ENCODE measurements around the gene USP25. TPM values are rescaled to one million over a fixed set of nuclear protein-coding genes. Genes with fewer than 3 reads are reported as not detected.
"Not testable (repeated sequence)": the region's sequence is repeated elsewhere in the genome, so short reads cannot be mapped to it uniquely, and the experiment has no call there.

The USP25 gene
- total RNA-seq, 2 donors from 2014 or later, result 37.4 to 37.6 TPM

DNA sequence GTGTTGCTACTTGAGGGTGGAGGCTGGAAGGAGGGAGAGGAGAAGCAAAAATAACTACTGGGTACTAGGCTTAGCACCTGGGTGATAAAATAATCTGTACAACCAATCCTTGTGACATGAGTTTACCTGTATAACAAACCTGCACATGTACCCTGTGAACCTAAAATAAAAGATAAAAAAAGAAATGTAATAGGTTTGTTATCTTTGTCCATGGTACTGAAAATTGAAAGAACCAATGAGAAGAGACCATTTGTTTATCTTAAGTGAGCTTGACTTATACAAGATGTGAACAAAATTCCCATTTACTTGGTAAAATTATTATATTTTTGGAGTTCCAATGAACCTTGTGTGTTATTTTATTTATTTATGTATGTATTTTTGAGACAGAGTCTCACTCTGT is 11.1 kb upstream of the USP25 start:
- Mint-ChIP-seq H3K27me3 (ENCODE audit: low read depth) (no peaks in the 10 kb centered on the region), H3K36me3 (ENCODE audit: insufficient read depth in 2 of 2) (peaks cover 2 to 3% of the 10 kb centered on the region in 2 donors), H3K4me3 (no peak overlapping the region), H3K9me3 (peaks cover 2 to 6% of the 10 kb centered on the region in 2 donors), H3K27ac (no peak overlapping the region), H3K4me1 (ENCODE audit: low read depth) (no peaks in the 10 kb centered on the region)
- DNase-seq (no peak), ATAC-seq (replicated peaks in 1 of 2) (no peak)

DNA sequence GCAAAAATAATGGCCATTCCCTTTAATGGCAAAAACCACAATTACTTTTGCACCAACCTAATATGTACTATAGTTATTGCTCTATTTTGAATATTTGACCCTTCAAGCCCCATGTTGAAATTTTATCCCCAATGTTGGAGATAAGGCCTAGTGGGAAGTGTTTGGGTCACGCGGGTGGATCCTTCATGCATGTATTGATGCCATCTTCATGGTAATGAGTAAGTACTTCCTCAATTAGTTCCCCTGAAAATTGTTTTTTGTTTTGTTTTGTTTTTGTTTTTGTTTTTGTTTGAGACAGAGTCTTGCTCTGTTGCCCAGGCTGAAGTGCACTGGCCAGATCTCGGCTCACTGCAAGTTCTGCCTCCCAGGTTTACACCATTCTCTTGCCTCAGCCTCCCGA is 9.8 kb upstream of the USP25 start:
- peaks cover 2 to 6% of the 10 kb centered on the region in 2 donors for H3K9me3 Mint-ChIP-seq
- H3K27ac Mint-ChIP-seq, result no peak overlapping the region
- H3K36me3 Mint-ChIP-seq (ENCODE audit: insufficient read depth in 2 of 2), result peaks cover 2 to 3% of the 10 kb centered on the region in 2 donors
- no peaks in the 10 kb centered on the region for H3K27me3 Mint-ChIP-seq (ENCODE audit: low read depth)
- no peaks in the 10 kb centered on the region for H3K4me1 Mint-ChIP-seq (ENCODE audit: low read depth)
- DNase-seq (no peak), ATAC-seq (replicated peaks in 1 of 2) (no peak)
- no peak overlapping the region for H3K4me3 Mint-ChIP-seq

DNA sequence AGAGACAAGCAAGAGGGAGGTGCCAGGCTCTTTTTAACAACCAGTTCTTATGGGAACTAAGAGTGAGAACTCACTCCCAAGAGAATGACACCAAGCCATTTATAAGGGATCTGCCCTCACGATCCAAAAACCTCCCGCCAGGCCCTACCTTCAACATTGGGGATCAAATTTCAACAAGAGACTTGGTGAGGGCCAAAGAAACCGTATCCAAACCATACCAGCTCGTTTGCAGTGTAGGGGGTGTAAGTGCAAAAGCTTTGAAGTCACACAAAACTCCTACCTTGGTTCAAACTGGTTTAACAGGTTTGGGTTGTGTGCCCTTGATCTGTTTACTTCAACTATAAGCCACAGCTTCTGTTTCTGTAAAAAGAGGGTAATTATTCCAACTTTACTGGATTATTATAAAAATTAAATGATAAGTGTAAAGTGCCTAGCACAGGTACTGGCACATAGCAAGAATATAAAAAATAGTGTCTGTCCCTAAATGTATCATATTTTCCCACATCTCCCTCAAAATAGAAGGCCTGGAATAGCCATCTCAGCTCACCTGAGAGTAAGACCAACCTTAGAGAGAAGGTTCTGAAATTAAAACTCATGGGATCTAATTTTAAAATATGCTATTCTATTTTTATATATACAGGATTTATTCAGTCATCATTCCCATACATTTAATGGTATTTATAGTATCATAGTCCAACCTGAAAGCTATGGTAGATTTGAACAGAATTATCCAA is 7.0 kb upstream of the USP25 start:
- Mint-ChIP-seq H3K4me3 (no peak overlapping the region), H3K27ac (no peak overlapping the region), H3K27me3 (ENCODE audit: low read depth) (peaks cover 6% of the 10 kb centered on the region), H3K36me3 (ENCODE audit: insufficient read depth in 2 of 2) (peaks cover 2 to 3% of the 10 kb centered on the region in 2 donors), H3K9me3 (peaks cover 2 to 6% of the 10 kb centered on the region in 2 donors), H3K4me1 (ENCODE audit: low read depth) (no peaks in the 10 kb centered on the region)
- ATAC-seq (replicated peaks in 1 of 2) (no peak), DNase-seq (no peak)

DNA sequence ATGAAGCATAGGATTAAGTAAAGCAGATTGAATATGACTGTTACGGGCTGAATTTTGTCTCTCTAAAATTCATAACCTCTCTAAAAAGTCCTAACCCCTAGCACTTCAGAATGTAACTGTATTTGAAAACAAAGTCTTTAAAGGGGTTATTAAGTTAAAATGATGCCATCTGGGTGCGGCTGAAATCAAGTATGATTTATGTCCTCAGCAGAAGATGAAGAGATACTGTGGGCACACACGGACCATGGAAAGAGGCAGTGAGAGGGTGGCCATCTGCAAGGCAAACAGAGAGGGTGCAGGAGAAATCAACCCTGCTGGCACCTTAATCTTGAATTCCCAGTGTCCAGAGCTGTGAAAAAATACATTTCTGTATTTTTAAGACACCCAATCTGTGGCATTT is 3.8 kb upstream of the USP25 start:
- DNase-seq, result no peak
- H3K27me3 Mint-ChIP-seq (ENCODE audit: low read depth), result peaks cover 6% of the 10 kb centered on the region
- H3K4me3 Mint-ChIP-seq, result no peak overlapping the region
- H3K36me3 Mint-ChIP-seq (ENCODE audit: insufficient read depth in 2 of 2), result peaks cover 5 to 7% of the 10 kb centered on the region in 2 donors
- no peaks in the 10 kb centered on the region for H3K4me1 Mint-ChIP-seq (ENCODE audit: low read depth)
- no peak overlapping the region for H3K27ac Mint-ChIP-seq
- ATAC-seq (replicated peaks in 1 of 2), result no peak
- H3K9me3 Mint-ChIP-seq, result peaks cover 2 to 6% of the 10 kb centered on the region in 2 donors

DNA sequence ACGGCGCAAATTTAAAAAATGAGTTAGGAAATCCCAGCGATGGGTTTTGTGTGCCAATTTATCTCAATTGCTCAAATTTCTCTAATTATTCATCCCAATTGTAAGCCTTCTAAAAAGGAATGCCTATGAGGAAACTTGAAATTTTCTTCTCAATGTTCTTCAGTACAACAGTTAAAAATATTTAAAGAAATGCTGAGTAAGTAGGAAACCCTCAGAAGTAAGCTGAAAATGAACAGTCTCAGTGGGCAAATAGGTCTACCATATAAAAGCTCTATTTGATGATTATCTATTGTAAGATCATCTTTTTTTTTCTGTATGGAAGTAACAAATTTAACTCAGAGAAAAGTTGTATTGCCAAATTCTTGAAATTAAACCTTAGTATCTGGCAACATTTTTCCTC is 1.7 kb upstream of the USP25 start:
- H3K9me3 Mint-ChIP-seq, result no peaks in the 10 kb centered on the region
- H3K27me3 Mint-ChIP-seq (ENCODE audit: low read depth), result peaks cover 6% of the 10 kb centered on the region
- DNase-seq (no peak), ATAC-seq (replicated peaks in 1 of 2) (no peak)
- H3K36me3 Mint-ChIP-seq (ENCODE audit: insufficient read depth in 2 of 2), result peaks cover 3 to 6% of the 10 kb centered on the region in 2 donors
- no peak overlapping the region for H3K4me3 Mint-ChIP-seq
- peak overlapping the region; percentile 42 for H3K27ac Mint-ChIP-seq
- H3K4me1 Mint-ChIP-seq (ENCODE audit: low read depth), result peaks cover 17% of the 10 kb centered on the region

DNA sequence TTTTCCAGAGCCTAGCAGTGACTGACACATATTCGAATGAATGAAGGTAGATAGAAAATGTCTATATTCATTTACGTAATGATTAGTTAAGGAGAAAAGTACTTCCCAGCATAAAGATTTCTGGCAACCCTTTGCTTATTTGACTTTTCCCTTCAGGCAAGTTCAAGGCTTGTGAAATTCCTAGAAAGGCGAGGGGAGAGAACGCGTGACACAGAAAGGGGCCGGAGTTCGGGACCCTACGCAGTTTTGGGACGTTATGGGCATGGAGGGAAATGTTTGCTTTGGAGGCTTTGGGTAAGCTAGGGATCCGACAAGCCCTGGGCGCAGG is 472 bp upstream of the USP25 start:
- H3K27ac Mint-ChIP-seq, result peak overlapping the region; percentile 60
- DNase-seq, result no peak
- peaks cover 3 to 6% of the 10 kb centered on the region in 2 donors for H3K36me3 Mint-ChIP-seq (ENCODE audit: insufficient read depth in 2 of 2)

GRCh38 chr21:15730484-15731242 is 881 bp downstream of the USP25 start:
- DNase-seq, result no peak
- H3K4me1 Mint-ChIP-seq (ENCODE audit: low read depth), result peaks cover 42% of the 10 kb centered on the region
- peaks cover 3 to 6% of the 10 kb centered on the region in 2 donors for H3K36me3 Mint-ChIP-seq (ENCODE audit: insufficient read depth in 2 of 2)
- no peak for ATAC-seq (replicated peaks in 1 of 2)
- peaks cover 6% of the 10 kb centered on the region for H3K27me3 Mint-ChIP-seq (ENCODE audit: low read depth)
- H3K9me3 Mint-ChIP-seq, result no peaks in the 10 kb centered on the region
- peak overlapping the region; percentile 95 for H3K27ac Mint-ChIP-seq
- H3K4me3 Mint-ChIP-seq, result peak overlapping the region; percentile 93

More for the DNA sequence above, 472 bp upstream of the USP25 start:
- no peak for ATAC-seq (replicated peaks in 1 of 2)
- Mint-ChIP-seq H3K4me3 (peak overlapping the region; percentile 75 to 82), H3K4me1 (ENCODE audit: low read depth) (peaks cover 29% of the 10 kb centered on the region), H3K27me3 (ENCODE audit: low read depth) (peaks cover 6% of the 10 kb centered on the region), H3K9me3 (no peaks in the 10 kb centered on the region)

DNA sequence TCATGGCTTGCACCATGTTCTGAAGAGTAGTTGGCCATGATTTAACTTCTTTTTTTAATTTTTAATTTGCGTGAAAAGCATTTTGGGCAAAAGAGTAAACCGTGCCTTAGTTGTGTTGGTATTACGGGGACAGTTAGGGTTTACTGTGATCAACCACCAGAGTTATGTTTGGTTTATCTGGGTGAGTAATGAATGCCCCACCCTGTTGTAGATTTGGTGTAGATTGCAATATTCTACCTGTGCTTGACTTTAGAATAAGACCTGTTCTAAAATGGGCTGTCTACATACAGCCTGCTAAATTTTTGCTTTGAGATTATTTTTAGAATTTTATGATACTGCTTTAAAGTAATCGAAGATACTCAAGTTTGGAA is 1.4 kb downstream of the USP25 start:
- Mint-ChIP-seq H3K27ac (peak overlapping the region; percentile 95), H3K4me1 (ENCODE audit: low read depth) (peaks cover 48% of the 10 kb centered on the region), H3K4me3 (peak overlapping the region; percentile 93), H3K27me3 (ENCODE audit: low read depth) (peaks cover 6% of the 10 kb centered on the region), H3K9me3 (no peaks in the 10 kb centered on the region), H3K36me3 (ENCODE audit: insufficient read depth in 2 of 2) (peaks cover 3 to 6% of the 10 kb centered on the region in 2 donors)
- DNase-seq, result no peak
- no peak for ATAC-seq (replicated peaks in 1 of 2)

- DNase-seq (no peak), ATAC-seq (replicated peaks in 1 of 2) (peak; percentile 50 to 54)
- peak overlapping the region; percentile 93 for H3K4me3 Mint-ChIP-seq
- peaks cover 0 to 2% of the 10 kb centered on the region in 2 donors for H3K9me3 Mint-ChIP-seq
- H3K27me3 Mint-ChIP-seq (ENCODE audit: low read depth), result peaks cover 2% of the 10 kb centered on the region
- H3K27ac Mint-ChIP-seq, result peak overlapping the region; percentile 56
- peaks cover 3 to 8% of the 10 kb centered on the region in 2 donors for H3K36me3 Mint-ChIP-seq (ENCODE audit: insufficient read depth in 2 of 2)
- peaks cover 60% of the 10 kb centered on the region for H3K4me1 Mint-ChIP-seq (ENCODE audit: low read depth)
Observed at GRCh38 chr21:15732290-15732995, 2.7 kb downstream of the USP25 start.

GRCh38 chr21:15732996-15733329 is 3.2 kb downstream of the USP25 start:
- DNase-seq (no peak), ATAC-seq (replicated peaks in 1 of 2) (no peak)
- peaks cover 0 to 2% of the 10 kb centered on the region in 2 donors for H3K9me3 Mint-ChIP-seq
- peaks cover 3 to 8% of the 10 kb centered on the region in 2 donors for H3K36me3 Mint-ChIP-seq (ENCODE audit: insufficient read depth in 2 of 2)
- H3K4me1 Mint-ChIP-seq (ENCODE audit: low read depth), result peaks cover 65% of the 10 kb centered on the region
- peak overlapping the region; percentile 11 for H3K27ac Mint-ChIP-seq
- no peaks in the 10 kb centered on the region for H3K27me3 Mint-ChIP-seq (ENCODE audit: low read depth)
- H3K4me3 Mint-ChIP-seq, result peak overlapping the region; percentile 93

DNA sequence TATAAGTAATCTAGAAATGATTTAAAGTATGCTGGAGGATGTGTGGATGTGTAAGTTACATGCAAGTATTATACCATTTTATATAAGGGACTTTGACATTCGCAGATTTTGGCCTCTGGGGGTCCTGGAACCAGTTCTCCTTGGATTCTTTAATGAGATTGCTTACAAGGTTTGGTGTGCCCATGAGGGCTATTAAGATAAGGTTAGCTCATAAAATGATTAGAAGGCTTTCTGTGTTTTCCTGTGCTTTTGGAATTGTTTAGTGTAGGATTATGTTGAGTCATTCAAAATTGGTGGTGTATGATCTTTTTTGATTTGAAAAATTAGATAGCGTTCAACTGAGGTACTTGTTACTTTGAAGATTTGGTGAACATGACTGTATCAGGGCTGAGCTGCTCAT is 5.6 kb downstream of the USP25 start:
- Mint-ChIP-seq H3K27me3 (ENCODE audit: low read depth) (no peaks in the 10 kb centered on the region), H3K4me1 (ENCODE audit: low read depth) (peaks cover 90% of the 10 kb centered on the region), H3K27ac (peak overlapping the region; percentile 33), H3K9me3 (peaks cover 0 to 2% of the 10 kb centered on the region in 2 donors), H3K4me3 (peak overlapping the region; percentile 54 to 72), H3K36me3 (ENCODE audit: insufficient read depth in 2 of 2) (peaks cover 3 to 9% of the 10 kb centered on the region in 2 donors)
- no peak for DNase-seq
- ATAC-seq (replicated peaks in 1 of 2), result no peak

DNA sequence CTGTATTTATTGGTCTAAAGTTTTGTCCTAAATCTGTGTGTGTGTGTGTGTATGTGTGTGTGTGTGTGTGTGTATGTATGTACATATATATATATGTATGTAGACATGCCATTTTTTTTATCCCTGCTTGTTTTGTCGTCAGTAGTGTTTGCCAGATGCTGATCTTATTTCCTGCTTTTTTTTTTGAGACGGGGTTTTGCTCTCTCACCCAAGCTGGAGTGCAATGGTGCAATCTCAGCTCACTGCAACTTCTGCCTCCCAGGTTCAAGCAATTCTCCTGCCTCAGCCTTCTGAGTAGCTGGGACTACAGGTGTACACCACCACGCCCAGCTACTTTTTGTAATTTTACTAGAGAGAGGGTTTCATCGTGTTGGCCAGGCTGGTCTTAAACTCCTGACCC is 6.1 kb downstream of the USP25 start:
- Mint-ChIP-seq H3K27ac (peak overlapping the region; percentile 33), H3K4me1 (ENCODE audit: low read depth) (peaks cover 94% of the 10 kb centered on the region), H3K4me3 (peak overlapping the region; percentile 54 to 72)
- not testable (repeated sequence) for H3K36me3 Mint-ChIP-seq (ENCODE audit: insufficient read depth in 2 of 2); DNase-seq; H3K9me3 Mint-ChIP-seq; H3K27me3 Mint-ChIP-seq (ENCODE audit: low read depth); ATAC-seq (replicated peaks in 1 of 2)

DNA sequence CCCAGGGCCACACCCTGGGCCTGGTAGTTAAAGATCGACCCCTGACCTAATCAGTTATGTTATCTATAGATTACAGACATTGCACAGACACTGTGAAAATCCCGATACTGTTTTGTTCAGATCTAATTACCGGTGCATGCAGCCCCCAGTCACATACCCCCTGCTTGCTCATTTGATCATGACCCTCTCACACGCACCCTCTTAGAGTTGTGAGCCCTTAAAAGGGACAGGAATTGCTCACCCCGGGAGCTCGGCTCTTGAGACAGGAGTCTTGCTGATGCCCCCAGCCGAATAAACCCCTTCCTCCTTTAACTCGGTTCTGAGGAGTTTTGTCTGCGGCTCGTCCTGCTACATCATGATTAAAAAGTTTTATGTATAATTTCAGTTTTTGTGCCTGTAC is 9.0 kb downstream of the USP25 start:
- peaks cover 87% of the 10 kb centered on the region for H3K4me1 Mint-ChIP-seq (ENCODE audit: low read depth)
- H3K27ac Mint-ChIP-seq; H3K27me3 Mint-ChIP-seq (ENCODE audit: low read depth); DNase-seq; H3K9me3 Mint-ChIP-seq; ATAC-seq (replicated peaks in 1 of 2): not testable (repeated sequence)
- H3K36me3 Mint-ChIP-seq (ENCODE audit: insufficient read depth in 2 of 2), result peaks cover 0 to 12% of the 10 kb centered on the region in 2 donors
- peak overlapping the region in 1 of 2 donors; percentile 65 for H3K4me3 Mint-ChIP-seq
